ENCODE results near the gene FAM53B.
A peak's percentile ranks its signal among the peaks of the same experiment; 100 is the strongest.

FAM53B gene

DNA sequence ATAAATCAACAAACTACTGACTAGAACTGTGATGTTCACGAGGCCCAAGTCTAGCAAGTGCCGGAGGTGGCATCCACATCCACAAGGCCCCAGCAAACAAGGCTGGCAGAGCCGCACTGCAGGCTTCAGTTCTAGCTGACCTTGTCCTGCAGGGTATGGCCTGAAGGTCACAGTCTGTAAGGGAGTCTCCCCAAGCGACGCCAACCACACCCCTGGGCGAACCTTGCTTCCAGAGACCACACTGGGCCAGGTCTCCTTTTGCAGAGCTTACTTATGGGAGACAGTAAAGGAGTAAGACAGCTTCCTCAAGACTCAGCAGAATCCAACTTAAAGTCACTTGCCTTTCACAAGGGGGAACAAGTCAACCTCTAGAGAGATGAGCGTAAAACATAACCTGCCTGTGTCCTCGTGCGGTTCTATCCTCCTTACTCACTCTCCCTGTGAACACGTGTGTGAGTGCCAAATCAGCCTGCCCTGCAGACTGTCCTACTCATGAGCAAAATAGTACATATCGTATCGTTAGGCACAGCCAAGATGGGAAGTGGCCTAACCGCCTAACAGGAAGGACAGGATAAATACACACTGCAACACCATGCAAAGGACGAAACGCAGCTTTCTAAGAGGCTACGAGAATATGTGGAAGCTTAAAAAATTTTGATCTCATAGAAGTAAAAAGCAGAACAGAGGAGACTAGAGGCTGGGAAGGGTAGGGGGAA is 22.7 kb downstream of the FAM53B start:
- no peak overlapping the region for H3K4me3 ChIP-seq (ENCODE audit: control insufficient read depth, low read depth, low read length)
- peak; percentile 55 for DNase-seq (ENCODE audit: low read depth)
- TF ChIP-seq, protein P1, sequence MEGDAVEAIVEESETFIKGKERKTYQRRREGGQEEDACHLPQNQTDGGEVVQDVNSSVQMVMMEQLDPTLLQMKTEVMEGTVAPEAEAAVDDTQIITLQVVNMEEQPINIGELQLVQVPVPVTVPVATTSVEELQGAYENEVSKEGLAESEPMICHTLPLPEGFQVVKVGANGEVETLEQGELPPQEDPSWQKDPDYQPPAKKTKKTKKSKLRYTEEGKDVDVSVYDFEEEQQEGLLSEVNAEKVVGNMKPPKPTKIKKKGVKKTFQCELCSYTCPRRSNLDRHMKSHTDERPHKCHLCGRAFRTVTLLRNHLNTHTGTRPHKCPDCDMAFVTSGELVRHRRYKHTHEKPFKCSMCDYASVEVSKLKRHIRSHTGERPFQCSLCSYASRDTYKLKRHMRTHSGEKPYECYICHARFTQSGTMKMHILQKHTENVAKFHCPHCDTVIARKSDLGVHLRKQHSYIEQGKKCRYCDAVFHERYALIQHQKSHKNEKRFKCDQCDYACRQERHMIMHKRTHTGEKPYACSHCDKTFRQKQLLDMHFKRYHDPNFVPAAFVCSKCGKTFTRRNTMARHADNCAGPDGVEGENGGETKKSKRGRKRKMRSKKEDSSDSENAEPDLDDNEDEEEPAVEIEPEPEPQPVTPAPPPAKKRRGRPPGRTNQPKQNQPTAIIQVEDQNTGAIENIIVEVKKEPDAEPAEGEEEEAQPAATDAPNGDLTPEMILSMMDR (conservative IDR thresholded peaks at IDR 0.05; ENCODE audit: control insufficient read depth, insufficient read depth, low read depth, low read length), result no peak

DNA sequence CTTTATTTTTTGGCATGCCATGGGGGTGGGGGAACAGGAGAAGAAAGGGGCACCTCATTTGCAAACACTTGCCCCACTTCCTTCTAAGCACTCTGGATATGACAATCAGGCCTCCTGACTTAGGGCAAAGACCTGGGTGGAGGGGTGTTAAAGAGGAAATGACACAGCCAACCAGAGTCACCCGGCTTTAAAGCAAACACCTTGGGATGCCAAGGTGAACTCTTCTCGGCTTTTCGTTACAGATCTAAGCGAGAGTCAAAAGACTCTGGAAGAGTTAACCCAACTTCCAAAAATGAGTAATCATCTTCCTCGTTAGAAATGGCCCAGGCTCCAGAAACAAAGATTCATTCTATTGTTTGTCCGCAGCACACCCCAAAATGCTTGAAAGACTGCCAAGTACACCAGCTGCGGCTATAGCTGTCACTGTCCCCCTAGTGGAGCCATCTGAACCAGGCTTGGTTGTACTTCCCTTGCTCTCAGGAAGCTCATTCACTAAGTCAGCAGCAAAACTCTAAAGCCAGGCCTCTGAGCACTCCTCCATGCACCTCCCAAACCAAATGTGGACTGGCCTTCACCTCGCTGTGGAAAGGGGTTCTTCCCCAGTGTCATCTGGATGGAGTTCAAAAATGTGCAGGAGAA is 24.8 kb downstream of the FAM53B start:
- no peak overlapping the region for H3K4me3 ChIP-seq (ENCODE audit: control insufficient read depth, low read depth, low read length)
- DNase-seq (ENCODE audit: low read depth), result peak; percentile 59
- TF ChIP-seq, protein P1 (conservative IDR thresholded peaks at IDR 0.05; ENCODE audit: control insufficient read depth, insufficient read depth, low read depth, low read length), result peak; percentile 27

DNA sequence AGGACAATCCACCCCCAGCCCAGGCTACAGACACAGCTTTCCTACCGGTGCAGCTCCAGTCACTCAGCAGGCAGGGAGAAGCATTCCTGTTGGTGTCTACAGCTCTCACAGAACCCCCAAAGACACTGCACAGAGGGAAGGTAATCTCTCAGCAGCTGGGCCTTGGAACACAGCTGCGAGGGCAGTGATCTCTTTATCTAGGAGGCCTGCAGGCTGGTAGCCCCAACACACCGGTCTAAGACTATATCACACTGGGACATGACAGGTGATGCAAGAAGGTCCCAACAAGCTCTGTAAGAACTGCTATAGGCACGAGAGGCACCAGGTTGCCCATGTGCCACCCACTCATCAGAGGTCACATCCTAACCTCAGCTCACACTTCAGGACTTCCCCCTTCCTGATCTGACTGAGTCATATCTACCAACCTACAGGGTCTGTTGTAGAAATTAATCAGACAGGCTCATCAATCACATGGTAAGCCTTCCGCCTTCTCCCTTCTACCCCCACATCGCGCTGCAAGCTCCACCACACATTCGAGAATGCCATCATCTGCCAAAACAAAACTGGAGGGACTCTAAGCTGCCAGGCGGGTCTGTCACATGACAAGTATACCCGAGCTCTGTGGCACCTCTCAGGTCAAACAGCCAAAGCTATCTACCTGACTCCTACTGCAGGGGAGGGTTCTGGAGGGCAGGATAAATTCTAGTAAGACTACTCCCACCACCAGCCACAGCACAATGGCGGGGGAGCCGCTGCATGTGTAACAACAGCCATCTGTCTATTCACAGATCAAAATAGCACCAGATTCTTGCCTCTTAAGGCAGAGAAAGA is 26.1 kb downstream of the FAM53B start:
- no peak overlapping the region for H3K4me3 ChIP-seq (ENCODE audit: control insufficient read depth, low read depth, low read length)
- TF ChIP-seq, protein P1 (conservative IDR thresholded peaks at IDR 0.05; ENCODE audit: control insufficient read depth, insufficient read depth, low read depth, low read length), result no peak

GRCh38 chr10:124717041-124717757 is 27.0 kb downstream of the FAM53B start:
- TF ChIP-seq, protein P1 (conservative IDR thresholded peaks at IDR 0.05; ENCODE audit: control insufficient read depth, insufficient read depth, low read depth, low read length), result no peak
- no peak for DNase-seq (ENCODE audit: low read depth)
- H3K4me3 ChIP-seq (ENCODE audit: control insufficient read depth, low read depth, low read length), result no peak overlapping the region

More for the DNA sequence above, 26.1 kb downstream of the FAM53B start:
- no peak for DNase-seq (ENCODE audit: low read depth)

- DNase-seq (ENCODE audit: low read depth), result no peak
- TF ChIP-seq, protein P1 (conservative IDR thresholded peaks at IDR 0.05; ENCODE audit: control insufficient read depth, insufficient read depth, low read depth, low read length), result no peak
- H3K4me3 ChIP-seq (ENCODE audit: control insufficient read depth, low read depth, low read length), result no peak overlapping the region
Measured at GRCh38 chr10:124716369-124716768, 27.8 kb downstream of the FAM53B start.

DNA sequence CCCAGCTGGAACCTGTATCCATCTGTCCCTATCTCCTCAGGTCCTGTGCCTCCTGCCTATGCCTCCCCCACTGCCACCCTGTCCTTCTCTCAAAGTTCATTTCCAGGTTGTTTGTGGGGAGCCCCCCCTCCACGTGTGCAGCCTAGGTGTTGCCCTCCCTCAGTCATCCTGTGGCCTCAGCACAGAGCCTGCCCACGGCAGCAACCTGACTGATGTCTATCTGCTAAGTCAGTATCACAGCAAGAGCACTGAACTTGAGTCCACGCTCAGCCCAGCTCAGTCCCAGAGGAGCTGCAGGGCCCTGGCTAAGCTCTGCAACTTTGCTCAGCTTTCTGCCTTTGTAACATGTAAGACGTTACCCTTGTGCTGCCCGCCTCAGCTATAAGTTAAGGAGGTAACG is 28.7 kb downstream of the FAM53B start:
- TF ChIP-seq, protein P1 (conservative IDR thresholded peaks at IDR 0.05; ENCODE audit: control insufficient read depth, insufficient read depth, low read depth, low read length), result no peak
- H3K4me3 ChIP-seq (ENCODE audit: control insufficient read depth, low read depth, low read length), result no peak overlapping the region
- DNase-seq (ENCODE audit: low read depth), result no peak
